HUES6 (cell line): Measurements from ENCODE around the gene ARSI.

Experiments used
- H3K27ac ChIP-seq: 2 replicates; pipeline ENCODE4 v1.7.0; 2013; ENCODE audit warnings: low read depth, mild to moderate bottlenecking, low read length, inconsistent platforms
- H3K27me3 ChIP-seq: 2 replicates; pipeline ENCODE4 v1.6.1; 2013; ENCODE audit warnings: low read length; ENCODE audit not compliant: control insufficient read depth, insufficient read depth
- H3K36me3 ChIP-seq: 2 replicates; pipeline ENCODE4 v1.6.1; 2013; ENCODE audit warnings: low read length; ENCODE audit not compliant: control insufficient read depth, insufficient read depth
- H3K4me1 ChIP-seq: 2 replicates; pipeline ENCODE4 v1.6.1; 2013; ENCODE audit warnings: low read length; ENCODE audit not compliant: control insufficient read depth, insufficient read depth
- H3K4me3 ChIP-seq: 2 replicates; pipeline ENCODE4 v1.5.1; 2013; ENCODE audit warnings: low read depth, low read length
- H3K9ac ChIP-seq: one replicate; pipeline ENCODE4 v1.6.1; 2013; ENCODE audit warnings: mild to moderate bottlenecking, low read length
- H3K9me3 ChIP-seq: 2 replicates; pipeline ENCODE4 v1.6.1; 2013; ENCODE audit warnings: low read depth, low read length; ENCODE audit not compliant: control insufficient read depth, insufficient read depth

ARSI gene

GRCh38 chr5:150264667-150265603 is 37.8 kb downstream of the ARSI start:
- Histone ChIP-seq H3K9me3 (no peaks in the 10 kb centered on the region), H3K27me3 (no peaks in the 10 kb centered on the region), H3K27ac (no peak overlapping the region), H3K4me3 (no peak overlapping the region), H3K36me3 (no peaks in the 10 kb centered on the region), H3K9ac (no peak overlapping the region), H3K4me1 (peaks cover 21% of the 10 kb centered on the region; the same call in 1 of the 2 replicates)

GRCh38 chr5:150263801-150264621 is 38.7 kb downstream of the ARSI start:
- Histone ChIP-seq H3K4me3 (no peak overlapping the region), H3K27me3 (no peaks in the 10 kb centered on the region), H3K4me1 (peaks cover 17% of the 10 kb centered on the region; the same call in 1 of the 2 replicates), H3K27ac (no peak overlapping the region), H3K9ac (no peak overlapping the region), H3K9me3 (no peaks in the 10 kb centered on the region), H3K36me3 (no peaks in the 10 kb centered on the region)

GRCh38 chr5:150263375-150263775 is 39.3 kb downstream of the ARSI start:
- Histone ChIP-seq H3K27ac (no peak overlapping the region), H3K9ac (no peak overlapping the region), H3K4me1 (peaks cover 17% of the 10 kb centered on the region; the same call in 1 of the 2 replicates), H3K27me3 (no peaks in the 10 kb centered on the region), H3K4me3 (no peak overlapping the region), H3K9me3 (no peaks in the 10 kb centered on the region), H3K36me3 (no peaks in the 10 kb centered on the region)

GRCh38 chr5:150262502-150262901 is 40.2 kb downstream of the ARSI start:
- Histone ChIP-seq H3K36me3 (no peaks in the 10 kb centered on the region), H3K4me3 (no peak overlapping the region), H3K4me1 (peaks cover 17% of the 10 kb centered on the region; the same call in 1 of the 2 replicates), H3K27me3 (no peaks in the 10 kb centered on the region), H3K9ac (no peak overlapping the region), H3K27ac (no peak overlapping the region), H3K9me3 (no peaks in the 10 kb centered on the region)

GRCh38 chr5:150261231-150261630 is 41.5 kb downstream of the ARSI start:
- Histone ChIP-seq H3K27me3 (no peaks in the 10 kb centered on the region), H3K4me1 (peaks cover 17% of the 10 kb centered on the region; the same call in 1 of the 2 replicates), H3K9ac (no peak overlapping the region), H3K4me3 (no peak overlapping the region), H3K27ac (no peak overlapping the region), H3K36me3 (no peaks in the 10 kb centered on the region), H3K9me3 (no peaks in the 10 kb centered on the region)

GRCh38 chr5:150258130-150258529 is 44.6 kb downstream of the ARSI start:
- H3K9ac ChIP-seq = no peak overlapping the region
- H3K4me3 ChIP-seq = no peak overlapping the region
- no peaks in the 10 kb centered on the region for H3K9me3 ChIP-seq
- no peak overlapping the region for H3K27ac ChIP-seq
- no peaks in the 10 kb centered on the region for H3K36me3 ChIP-seq
- no peaks in the 10 kb centered on the region for H3K27me3 ChIP-seq
- H3K4me1 ChIP-seq = peaks cover 3% of the 10 kb centered on the region; the same call in 1 of the 2 replicates

GRCh38 chr5:150257424-150257823 is 45.3 kb downstream of the ARSI start:
- Histone ChIP-seq H3K36me3 (no peaks in the 10 kb centered on the region), H3K9me3 (no peaks in the 10 kb centered on the region), H3K4me3 (no peak overlapping the region), H3K27ac (no peak overlapping the region), H3K4me1 (peaks cover 4% of the 10 kb centered on the region; the same call in 1 of the 2 replicates), H3K27me3 (no peaks in the 10 kb centered on the region), H3K9ac (no peak overlapping the region)

- H3K27ac ChIP-seq = no peak overlapping the region
- H3K9me3 ChIP-seq = no peaks in the 10 kb centered on the region
- H3K27me3 ChIP-seq = no peaks in the 10 kb centered on the region
- peaks cover 4% of the 10 kb centered on the region; the same call in 1 of the 2 replicates for H3K4me1 ChIP-seq
- H3K9ac ChIP-seq = no peak overlapping the region
- no peak overlapping the region for H3K4me3 ChIP-seq
- no peaks in the 10 kb centered on the region for H3K36me3 ChIP-seq
These were observed 46.2 kb downstream of the ARSI start for GRCh38 chr5:150256410-150257064.

- no peaks in the 10 kb centered on the region for H3K9me3 ChIP-seq
- no peaks in the 10 kb centered on the region for H3K27me3 ChIP-seq
- H3K36me3 ChIP-seq = no peaks in the 10 kb centered on the region
- H3K27ac ChIP-seq = no peak overlapping the region
- no peak overlapping the region for H3K4me3 ChIP-seq
- H3K9ac ChIP-seq = no peak overlapping the region
- H3K4me1 ChIP-seq = peaks cover 4% of the 10 kb centered on the region; the same call in 1 of the 2 replicates
These were observed 46.9 kb downstream of the ARSI start for GRCh38 chr5:150255659-150256409.

GRCh38 chr5:150254774-150255173 is 47.9 kb downstream of the ARSI start:
- Histone ChIP-seq H3K36me3 (no peaks in the 10 kb centered on the region), H3K4me3 (no peak overlapping the region), H3K9ac (no peak overlapping the region), H3K4me1 (peaks cover 4% of the 10 kb centered on the region; the same call in 1 of the 2 replicates), H3K27ac (no peak overlapping the region), H3K27me3 (no peaks in the 10 kb centered on the region), H3K9me3 (no peaks in the 10 kb centered on the region)
